Adipocyte (in vitro differentiated cells): ENCODE measurements around the gene MFRP.

Source experiments
- DNase-seq: peaks from one replicate; pipeline ENCODE4 v3.0.0-alpha.2; 2015; ENCODE audit warnings: low read depth
- H3K27me3 ChIP-seq: replicated peaks from 2 replicates; pipeline ENCODE4 v1.7.0; 2013; ENCODE audit warnings: mild to moderate bottlenecking, low read length, moderate library complexity; ENCODE audit not compliant: control insufficient read depth, insufficient read depth
- H3K36me3 ChIP-seq: 2 replicates; pipeline ENCODE4 v1.7.0; 2013; ENCODE audit warnings: low read length, mild to moderate bottlenecking, moderate library complexity; ENCODE audit not compliant: control insufficient read depth, insufficient read depth, severe bottlenecking
- H3K4me1 ChIP-seq: 2 replicates; pipeline ENCODE4 v1.7.0; 2013; ENCODE audit warnings: mild to moderate bottlenecking, low read length, moderate library complexity; ENCODE audit not compliant: control insufficient read depth, insufficient read depth
- H3K4me3 ChIP-seq: 2 replicates; pipeline ENCODE4 v1.7.0; 2013; ENCODE audit warnings: mild to moderate bottlenecking, low read length, moderate library complexity
- H3K9ac ChIP-seq: 2 replicates; pipeline ENCODE4 v1.7.0; 2013; ENCODE audit warnings: mild to moderate bottlenecking, low read length, moderate library complexity
- H3K9me3 ChIP-seq: 2 replicates; pipeline ENCODE4 v1.7.0; 2013; ENCODE audit warnings: mild to moderate bottlenecking, low read length, moderate library complexity; ENCODE audit not compliant: control insufficient read depth

MFRP gene

GRCh38 chr11:119317592-119318239, 28.8 kb downstream of the MFRP start:
- Histone ChIP-seq H3K4me1 (peaks cover 30% of the 10 kb centered on the region), H3K4me3 (no peak overlapping the region), H3K9ac (peak overlapping the region; percentile 61), H3K9me3 (no peaks in the 10 kb centered on the region), H3K27me3 (peaks cover 8% of the 10 kb centered on the region), H3K36me3 (peaks cover 20% of the 10 kb centered on the region)
- no peak for DNase-seq

GRCh38 chr11:119316729-119317591, 29.5 kb downstream of the MFRP start, which contains the start of gene MCAM:
Gene MCAM (minus strand): TSS chr11:119317130. CDS start chr11:119317101, 29 bp downstream.
- DNase-seq: peak; percentile 54
- peaks cover 8% of the 10 kb centered on the region for H3K27me3 ChIP-seq
- H3K4me3 ChIP-seq: peak within 1 kb of the TSS; percentile 82
- no peaks in the 10 kb centered on the region for H3K9me3 ChIP-seq
- peaks cover 28% of the 10 kb centered on the region for H3K36me3 ChIP-seq
- H3K4me1 ChIP-seq: peaks cover 30% of the 10 kb centered on the region
- peak within 1 kb of the TSS; percentile 88 for H3K9ac ChIP-seq

- H3K4me3 ChIP-seq: peak overlapping the region; percentile 82
- H3K9me3 ChIP-seq: no peaks in the 10 kb centered on the region
- peak; percentile 50 for DNase-seq
- peaks cover 25% of the 10 kb centered on the region for H3K4me1 ChIP-seq
- peaks cover 34% of the 10 kb centered on the region for H3K36me3 ChIP-seq
- H3K27me3 ChIP-seq: peaks cover 8% of the 10 kb centered on the region
- peak overlapping the region; percentile 88 for H3K9ac ChIP-seq
Measured at GRCh38 chr11:119316016-119316728, 30.3 kb downstream of the MFRP start.

- H3K9ac ChIP-seq: peak overlapping the region; percentile 88
- peaks cover 22% of the 10 kb centered on the region for H3K4me1 ChIP-seq
- DNase-seq: peak; percentile 19
- peak overlapping the region; percentile 82 for H3K4me3 ChIP-seq
- H3K9me3 ChIP-seq: no peaks in the 10 kb centered on the region
- peaks cover 8% of the 10 kb centered on the region for H3K27me3 ChIP-seq
- peaks cover 41% of the 10 kb centered on the region for H3K36me3 ChIP-seq
Measured at GRCh38 chr11:119315131-119316015, 31.1 kb downstream of the MFRP start.

- no peak for DNase-seq
- Histone ChIP-seq H3K4me3 (peak overlapping the region; percentile 82), H3K4me1 (peaks cover 22% of the 10 kb centered on the region)
Measured at GRCh38 chr11:119314726-119315125, 31.8 kb downstream of the MFRP start.

GRCh38 chr11:119310682-119311052, 35.8 kb downstream of the MFRP start:
- peaks cover 6% of the 10 kb centered on the region for H3K27me3 ChIP-seq
- no peaks in the 10 kb centered on the region for H3K9me3 ChIP-seq
- no peak for DNase-seq
- peaks cover 29% of the 10 kb centered on the region for H3K4me1 ChIP-seq
- H3K4me3 ChIP-seq: no peak overlapping the region
- peaks cover 60% of the 10 kb centered on the region for H3K36me3 ChIP-seq
- H3K9ac ChIP-seq: no peak overlapping the region

More at GRCh38 chr11:119314726-119315125, 31.8 kb downstream of the MFRP start:
- Histone ChIP-seq H3K27me3 (peaks cover 8% of the 10 kb centered on the region), H3K9me3 (no peaks in the 10 kb centered on the region), H3K9ac (no peak overlapping the region), H3K36me3 (peaks cover 48% of the 10 kb centered on the region)

GRCh38 chr11:119309953-119310681, 36.4 kb downstream of the MFRP start:
- Histone ChIP-seq H3K9ac (no peak overlapping the region), H3K27me3 (peaks cover under 1% of the 10 kb centered on the region), H3K36me3 (peaks cover 60% of the 10 kb centered on the region), H3K4me1 (peaks cover 30% of the 10 kb centered on the region), H3K9me3 (no peaks in the 10 kb centered on the region), H3K4me3 (no peak overlapping the region)
- DNase-seq: no peak

GRCh38 chr11:119309411-119309810, 37.1 kb downstream of the MFRP start:
- no peak for DNase-seq
- Histone ChIP-seq H3K4me3 (no peak overlapping the region), H3K27me3 (no peaks in the 10 kb centered on the region), H3K9me3 (no peaks in the 10 kb centered on the region), H3K36me3 (peaks cover 55% of the 10 kb centered on the region), H3K4me1 (peaks cover 32% of the 10 kb centered on the region), H3K9ac (no peak overlapping the region)

GRCh38 chr11:119307974-119308373, 38.5 kb downstream of the MFRP start:
- Histone ChIP-seq H3K9me3 (no peaks in the 10 kb centered on the region), H3K4me1 (peaks cover 32% of the 10 kb centered on the region), H3K9ac (peak overlapping the region; percentile 86), H3K36me3 (peaks cover 57% of the 10 kb centered on the region), H3K27me3 (no peaks in the 10 kb centered on the region), H3K4me3 (no peak overlapping the region)
- no peak for DNase-seq

GRCh38 chr11:119307219-119307618, 39.3 kb downstream of the MFRP start:
- DNase-seq: no peak
- Histone ChIP-seq H3K36me3 (peaks cover 57% of the 10 kb centered on the region), H3K4me3 (peak overlapping the region; percentile 59), H3K9ac (peak overlapping the region; percentile 86), H3K4me1 (peaks cover 32% of the 10 kb centered on the region), H3K27me3 (no peaks in the 10 kb centered on the region), H3K9me3 (no peaks in the 10 kb centered on the region)
